Activated CD4-positive, CD25-positive, alpha-beta regulatory T cell treated with anti-CD3 and anti-CD28 coated beads, Interleukin-2, amount 50 U/mL, for 72 hours (primary cell): ENCODE results near the gene CLPSL1.

Experiments used
- DNase-seq: peaks from one replicate; pipeline ENCODE4 v3.0.0; 2021

CLPSL1 gene

GRCh38 chr6:35798706-35799105 lies 17.9 kb downstream of the CLPSL1 start:
- no peak for DNase-seq

GRCh38 chr6:35801148-35801547 lies 20.3 kb downstream of the CLPSL1 start:
- DNase-seq = no peak

- DNase-seq = peak; percentile 58
These were observed 24.3 kb downstream of the CLPSL1 start, which contains the start of gene LHFPL5 for GRCh38 chr6:35804996-35805736. TSS of gene LHFPL5 (plus strand) at chr6:35805352. CDS start at chr6:35805671, 319 bp downstream.

DNA sequence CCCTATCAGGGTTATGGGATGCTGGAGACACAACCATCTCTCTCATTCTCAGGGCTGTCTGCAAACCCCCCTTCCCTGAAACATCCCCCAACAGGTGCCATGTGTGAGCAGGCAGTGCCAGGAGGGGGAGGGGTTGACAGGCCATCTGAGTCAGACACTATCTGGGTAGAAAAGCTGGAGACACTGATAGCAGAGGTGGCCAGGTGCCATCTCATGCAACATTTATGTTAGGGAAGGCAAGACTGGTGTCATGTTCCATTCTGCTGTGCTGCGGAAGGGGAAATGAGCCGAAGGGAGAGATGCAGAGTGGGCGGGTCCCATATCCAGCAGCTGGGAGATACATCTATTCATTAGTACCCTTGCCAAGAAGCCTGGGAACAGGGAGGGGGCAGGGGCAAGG lies 27.9 kb downstream of the CLPSL1 start:
- no peak for DNase-seq

DNA sequence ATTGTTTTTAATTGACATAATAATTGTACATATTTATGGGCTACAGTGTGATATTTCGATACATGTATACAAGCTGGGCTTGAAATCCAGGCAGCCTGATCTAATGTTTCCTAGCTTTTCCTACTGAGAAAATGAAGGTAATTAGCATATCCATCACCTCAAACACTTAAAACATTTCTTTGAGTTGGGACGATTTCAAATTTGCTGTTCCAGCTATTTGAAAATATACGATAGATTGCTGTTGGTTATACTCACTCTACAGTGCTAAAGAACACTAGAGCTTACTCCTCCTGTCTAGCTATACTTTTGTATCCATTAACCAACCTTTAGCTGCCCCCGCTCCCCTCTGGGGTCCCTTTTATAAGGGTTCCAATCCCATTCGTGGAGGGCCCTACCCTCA lies 29.0 kb downstream of the CLPSL1 start:
- DNase-seq = no peak

DNA sequence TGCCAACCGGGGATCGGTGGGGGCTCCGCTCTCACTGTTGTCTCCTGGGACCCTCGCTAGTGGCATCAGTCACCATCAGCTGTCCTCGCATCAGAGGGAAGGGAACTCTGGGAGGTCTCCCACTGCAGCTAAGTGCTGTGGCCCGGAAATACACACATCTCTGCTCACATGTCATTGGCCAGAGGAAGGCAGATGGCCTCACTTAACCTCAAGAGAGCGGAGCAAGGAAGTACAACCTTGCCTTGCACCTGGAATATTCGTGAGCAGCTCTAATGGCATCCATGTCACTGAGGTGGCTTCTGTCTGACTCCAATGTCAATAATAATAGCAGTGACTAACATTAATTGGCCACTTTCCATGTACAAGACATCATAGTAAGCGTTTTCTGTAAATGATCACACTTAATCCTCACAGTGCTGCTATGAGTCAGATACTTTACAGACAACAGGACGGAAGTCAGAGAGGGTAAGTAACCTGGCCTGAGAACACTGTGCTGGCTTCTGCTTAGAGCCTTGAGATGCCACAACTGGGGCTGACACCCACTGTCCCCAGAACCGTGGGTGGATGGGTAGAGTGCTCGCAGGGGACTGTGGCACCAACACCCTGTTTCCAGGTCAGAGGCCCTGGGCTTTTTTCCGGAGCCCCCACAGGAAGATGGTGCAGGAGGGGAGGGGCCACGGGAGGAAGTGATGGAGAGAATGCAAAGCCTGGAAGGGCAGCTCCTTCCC lies 30.3 kb downstream of the CLPSL1 start:
- no peak for DNase-seq

- no peak for DNase-seq
These were observed 30.8 kb downstream of the CLPSL1 start for GRCh38 chr6:35811699-35811995.

- DNase-seq = no peak
These were observed 36.7 kb downstream of the CLPSL1 start for GRCh38 chr6:35817515-35817914.

DNA sequence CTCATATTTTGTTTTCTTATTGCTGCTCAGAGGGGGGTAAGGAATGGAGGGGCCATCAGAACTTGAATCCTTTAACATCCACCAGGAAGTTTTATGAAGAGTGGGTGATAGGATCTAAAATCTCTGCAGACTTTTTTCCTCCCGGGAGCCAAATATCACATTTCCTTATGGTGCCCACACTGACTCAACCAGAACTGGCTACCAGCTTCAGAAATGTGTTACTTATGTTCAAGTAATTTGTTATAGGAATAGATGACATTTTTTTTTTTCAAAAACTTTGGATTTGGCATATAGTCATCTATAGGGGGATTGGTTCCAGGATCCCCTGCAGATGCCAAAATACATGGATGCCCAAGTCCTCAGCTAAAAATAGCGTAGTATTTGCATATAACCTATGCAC lies 42.8 kb downstream of the CLPSL1 start:
- DNase-seq = no peak

- no peak for DNase-seq
These were observed 43.9 kb downstream of the CLPSL1 start for GRCh38 chr6:35824552-35825192.

DNA sequence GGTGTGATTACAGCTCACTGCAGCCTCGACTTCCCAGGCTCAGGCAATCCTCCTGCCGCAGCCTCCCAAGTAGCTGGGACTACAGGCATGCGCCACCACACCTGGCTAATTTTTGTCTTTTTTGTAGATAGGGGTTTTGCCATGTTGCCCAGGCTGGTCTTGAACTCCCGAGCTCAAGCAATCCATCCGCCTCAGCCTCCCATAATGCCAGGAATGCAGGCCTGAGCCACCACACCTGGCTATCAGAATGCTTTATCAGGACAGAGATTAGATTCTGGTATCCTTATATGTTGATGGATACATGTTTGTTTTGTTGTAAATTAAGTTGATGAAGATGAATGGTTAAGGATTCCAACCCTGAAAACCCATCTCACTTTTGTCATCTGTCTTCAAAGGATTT lies 48.5 kb downstream of the CLPSL1 start:
- no peak for DNase-seq

DNA sequence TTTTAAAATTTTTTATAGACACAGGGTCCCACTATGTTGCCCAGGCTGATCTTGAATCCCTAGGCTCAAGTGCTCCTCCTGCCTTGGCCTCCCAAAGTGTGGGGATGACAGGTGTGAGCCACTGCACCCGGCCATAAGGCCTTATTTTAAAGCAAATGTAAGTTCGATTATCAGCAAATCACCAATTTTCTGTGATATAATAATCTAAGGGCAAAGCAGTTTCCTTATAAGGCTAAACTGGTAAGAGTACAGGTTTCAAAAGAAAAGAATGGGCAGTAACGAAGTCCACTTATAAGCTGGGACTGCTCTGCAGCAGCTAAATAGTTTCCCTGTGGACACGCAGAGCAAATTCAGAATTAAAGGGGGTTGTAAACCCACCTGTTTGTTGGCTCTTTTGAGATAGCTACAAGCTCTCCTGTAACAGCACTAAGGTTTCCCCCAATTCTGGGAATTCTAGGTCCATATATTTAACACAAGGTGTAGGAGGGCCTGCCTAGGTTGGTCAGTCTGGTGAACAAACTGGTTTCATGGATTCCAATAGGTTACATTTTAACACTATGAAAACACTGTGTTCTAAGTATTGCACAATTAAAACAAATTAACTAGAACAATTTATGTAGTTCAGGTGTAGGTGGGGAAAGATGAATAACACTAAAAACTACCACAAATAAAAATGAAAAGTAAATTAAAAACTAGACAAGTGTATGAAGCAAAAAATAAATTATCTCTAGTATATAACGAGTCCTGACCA lies 50.6 kb downstream of the CLPSL1 start:
- no peak for DNase-seq

GRCh38 chr6:35833536-35833935 lies 52.7 kb downstream of the CLPSL1 start:
- no peak for DNase-seq
